GM19455 (cell line): Measurements from ENCODE around the gene CREB3L4.
"Not testable (repeated sequence)": the region's sequence is repeated elsewhere in the genome, so short reads cannot be mapped to it uniquely, and the experiment has no call there.

Source experiments
- ATAC-seq: cut with Tn5 transposase; IDR thresholded peaks from one replicate; pipeline ENCODE4 v1.9.1; 2021; ENCODE audit not compliant: unreplicated experiment

Gene CREB3L4

GRCh38 chr1:153958111-153958960 is 9.4 kb upstream of the CREB3L4 start, which contains the start of gene CRTC2:
Gene CRTC2, minus strand, starts transcription at chr1:153958612. Its CDS starts 115 bp downstream, at chr1:153958497.
- peak; percentile 69 for ATAC-seq

GRCh38 chr1:153958961-153959260 is 8.8 kb upstream of the CREB3L4 start:
- no peak for ATAC-seq

DNA sequence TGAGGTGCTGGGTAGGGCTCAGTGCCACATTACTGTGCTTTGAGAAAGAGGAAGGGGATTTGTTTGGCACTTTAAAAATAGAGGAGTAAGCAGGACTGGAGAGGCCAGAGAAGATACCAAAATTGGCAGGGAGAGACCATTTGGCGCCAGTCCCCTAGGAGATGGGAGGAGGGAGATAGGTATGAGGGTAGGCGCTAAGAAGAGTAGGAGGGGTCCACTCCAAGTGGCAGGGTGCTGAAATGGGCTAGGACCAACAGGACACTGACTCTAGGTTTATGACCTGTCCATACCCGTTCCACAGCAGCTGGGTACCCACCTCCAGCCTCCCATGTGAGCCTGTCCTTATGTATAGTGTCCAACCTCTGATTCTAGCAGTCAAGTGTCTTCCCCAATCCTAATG is 8.2 kb upstream of the CREB3L4 start:
- no peak for ATAC-seq

DNA sequence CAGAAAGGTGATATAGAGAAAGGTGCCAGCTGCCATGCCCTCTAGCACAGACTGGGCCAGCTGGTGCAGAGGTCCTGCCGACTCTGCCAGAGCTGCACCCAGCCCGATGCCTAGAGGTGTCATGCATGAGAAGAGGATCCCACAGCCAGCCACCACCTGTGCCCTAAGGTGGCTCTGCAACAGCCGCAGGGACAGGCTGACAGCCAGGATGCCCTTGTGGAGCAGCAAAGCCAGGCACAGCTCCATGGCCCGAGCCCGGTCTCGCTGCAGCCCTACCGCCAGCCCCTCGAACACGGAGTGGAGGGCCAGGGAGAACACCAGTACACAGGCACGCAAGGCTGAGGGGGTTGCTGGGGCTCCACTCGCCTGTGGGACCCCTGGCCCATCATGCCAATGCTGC is 7.5 kb upstream of the CREB3L4 start:
- ATAC-seq, result no peak

- ATAC-seq, result no peak
Observed at GRCh38 chr1:153961421-153961820, 6.3 kb upstream of the CREB3L4 start.

GRCh38 chr1:153962088-153963029 is 5.3 kb upstream of the CREB3L4 start:
- ATAC-seq, result no peak

DNA sequence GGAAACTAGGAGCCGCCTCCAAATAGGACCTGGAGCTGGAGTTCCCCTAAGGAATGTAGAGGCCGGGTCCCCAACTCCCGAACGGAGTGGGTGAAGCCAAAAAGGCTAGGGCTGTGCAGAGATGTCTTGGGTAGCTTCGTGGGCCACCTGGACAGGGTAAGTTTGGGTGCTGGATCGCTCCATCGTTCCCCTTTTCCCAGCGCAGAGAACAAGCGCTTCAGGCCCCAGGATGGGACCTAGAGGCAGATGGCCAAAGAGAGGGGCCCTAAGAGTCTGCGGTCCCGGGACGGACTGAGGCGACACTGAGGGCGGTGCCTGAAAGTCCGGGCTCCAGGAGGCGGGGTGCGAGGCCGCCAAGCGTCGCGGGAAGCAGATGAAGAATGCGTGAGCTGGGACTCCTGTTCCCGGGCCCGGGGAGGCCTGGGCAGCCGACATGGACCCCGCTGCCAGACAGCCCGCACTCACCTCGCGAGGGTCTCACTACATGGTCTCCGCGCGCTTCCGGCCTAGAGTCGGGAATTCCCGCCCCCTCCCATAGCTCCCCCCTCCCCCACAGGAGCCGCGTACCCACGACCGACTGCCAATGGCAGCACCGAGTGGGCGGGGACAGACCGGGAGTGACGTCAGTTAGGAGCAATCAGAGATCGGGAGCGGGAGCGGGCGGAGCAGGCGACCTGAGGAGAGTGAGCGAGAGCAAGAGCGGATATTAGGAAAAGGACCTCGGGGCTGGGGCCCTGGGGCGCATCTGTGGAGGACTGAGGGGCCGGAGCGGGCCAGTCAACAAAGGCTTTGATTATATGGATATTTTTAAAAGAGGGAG is 4.5 kb upstream of the CREB3L4 start, which contains the start of gene SLC39A1:
Gene SLC39A1, minus strand, starts transcription at position 508 of the 820 bp plus-strand sequence. CDS start 822 bp downstream, outside the sequence.
- ATAC-seq, result peak; percentile 46

GRCh38 chr1:153963850-153964331 is 3.8 kb upstream of the CREB3L4 start:
- ATAC-seq, result no peak

- no peak for ATAC-seq
Observed at GRCh38 chr1:153968000-153968363, 280 bp downstream of the CREB3L4 start.

DNA sequence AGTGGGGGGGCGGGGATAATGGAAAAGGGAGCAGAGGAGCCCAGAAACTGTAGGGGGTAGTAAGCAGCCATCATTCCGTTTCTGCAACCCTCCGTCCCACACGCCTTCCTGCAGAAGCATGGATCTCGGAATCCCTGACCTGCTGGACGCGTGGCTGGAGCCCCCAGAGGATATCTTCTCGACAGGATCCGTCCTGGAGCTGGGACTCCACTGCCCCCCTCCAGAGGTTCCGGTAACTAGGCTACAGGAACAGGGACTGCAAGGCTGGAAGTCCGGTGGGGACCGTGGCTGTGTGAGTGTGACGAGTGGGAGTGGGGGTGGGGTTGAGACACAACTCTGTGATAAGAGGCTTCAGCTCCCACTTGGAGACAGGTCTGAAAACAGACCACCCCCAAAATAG is 706 bp downstream of the CREB3L4 start:
- no peak for ATAC-seq

DNA sequence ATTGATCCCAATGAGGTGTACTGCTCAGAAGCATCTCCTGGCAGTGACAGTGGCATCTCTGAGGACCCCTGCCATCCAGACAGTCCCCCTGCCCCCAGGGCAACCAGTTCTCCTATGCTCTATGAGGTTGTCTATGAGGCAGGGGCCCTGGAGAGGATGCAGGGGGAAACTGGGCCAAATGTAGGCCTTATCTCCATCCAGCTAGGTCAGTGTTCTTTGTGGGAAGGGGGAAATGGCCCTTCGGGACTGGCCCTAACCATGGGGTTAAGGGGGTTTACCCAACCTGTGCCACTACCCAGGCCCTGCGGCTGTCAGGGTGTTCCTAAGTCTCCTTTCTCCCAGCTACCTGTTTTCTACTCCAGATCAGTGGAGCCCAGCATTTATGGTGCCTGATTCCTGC is 1.3 kb downstream of the CREB3L4 start:
- ATAC-seq, result no peak

DNA sequence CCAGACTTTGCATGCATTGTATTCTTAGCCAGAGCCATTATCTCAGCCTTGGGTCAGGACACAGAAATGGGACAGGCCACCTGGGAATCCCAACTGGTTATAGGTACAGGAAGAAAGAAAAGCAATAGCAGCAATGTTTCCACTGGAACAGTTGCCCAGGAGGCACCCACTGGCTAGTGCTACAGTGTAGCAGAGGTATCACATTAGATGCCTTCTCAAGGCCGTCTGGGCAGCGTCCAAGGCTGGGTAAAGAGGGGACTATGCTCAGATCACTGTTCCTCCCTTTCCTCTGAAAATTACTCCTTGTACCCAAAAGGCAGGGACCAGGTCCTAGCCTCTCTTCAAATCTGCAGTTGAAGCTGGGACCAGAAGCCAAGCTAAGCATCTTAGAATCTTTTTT is 2.6 kb downstream of the CREB3L4 start:
- no peak for ATAC-seq

GRCh38 chr1:153973071-153973470 is 5.4 kb downstream of the CREB3L4 start:
- no peak for ATAC-seq

- no peak for ATAC-seq
Observed at GRCh38 chr1:153973525-153973924, 5.8 kb downstream of the CREB3L4 start.

- ATAC-seq, result no peak
Observed at GRCh38 chr1:153976819-153977249, 9.1 kb downstream of the CREB3L4 start.

DNA sequence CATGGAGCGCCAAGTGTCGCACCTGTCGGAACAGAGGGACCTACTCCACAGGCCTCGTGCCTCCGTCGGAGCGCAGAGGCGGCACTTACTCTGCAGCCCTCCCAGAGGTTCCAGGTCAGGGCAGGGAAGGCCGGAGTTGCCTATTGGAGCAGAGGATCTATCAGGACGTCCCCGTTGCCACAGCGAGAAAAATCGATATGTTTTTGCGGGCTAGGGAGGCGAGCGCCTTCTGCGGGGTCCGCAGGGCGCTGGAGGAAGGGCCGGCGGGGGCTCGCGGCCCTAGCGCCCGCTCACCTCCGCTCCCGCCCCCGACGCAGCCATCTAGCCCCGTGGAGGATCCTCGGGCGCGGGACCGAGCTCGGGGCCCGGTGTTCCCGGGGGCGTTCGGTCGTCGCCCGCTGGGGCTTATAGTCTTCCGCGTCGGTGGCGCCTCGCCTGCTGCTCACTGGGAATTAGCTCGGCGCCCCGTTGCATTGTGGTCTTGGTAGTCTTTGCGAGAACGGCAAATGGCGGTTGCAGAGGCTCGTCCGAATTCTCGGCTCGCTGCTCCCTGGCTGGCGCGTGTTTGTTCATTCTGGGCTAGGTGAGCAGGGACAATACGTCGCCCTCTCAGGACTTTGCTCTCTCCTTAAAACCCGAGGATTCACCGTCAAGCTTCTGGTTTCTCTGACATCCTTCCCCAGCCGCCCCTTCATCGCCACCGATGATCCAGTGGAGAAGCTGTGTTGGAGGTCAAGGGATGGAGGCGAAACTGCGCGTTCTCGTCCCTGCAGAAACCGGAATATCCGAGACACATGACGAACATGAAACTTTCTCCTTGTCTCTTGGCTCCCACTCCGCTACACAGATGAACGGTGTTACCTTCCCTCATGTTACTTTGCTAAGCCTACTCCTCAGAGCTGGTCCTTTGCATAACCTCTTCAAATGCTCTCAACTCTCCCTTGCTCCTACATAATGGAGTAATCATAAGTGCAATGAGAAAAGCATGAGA is 9.8 kb downstream of the CREB3L4 start, which contains the start of gene JTB:
Gene JTB, minus strand, starts transcription at position 425 of the 991 bp plus-strand sequence. Its CDS starts 422 bp downstream, at position 3.
- peak; percentile 80 for ATAC-seq

DNA sequence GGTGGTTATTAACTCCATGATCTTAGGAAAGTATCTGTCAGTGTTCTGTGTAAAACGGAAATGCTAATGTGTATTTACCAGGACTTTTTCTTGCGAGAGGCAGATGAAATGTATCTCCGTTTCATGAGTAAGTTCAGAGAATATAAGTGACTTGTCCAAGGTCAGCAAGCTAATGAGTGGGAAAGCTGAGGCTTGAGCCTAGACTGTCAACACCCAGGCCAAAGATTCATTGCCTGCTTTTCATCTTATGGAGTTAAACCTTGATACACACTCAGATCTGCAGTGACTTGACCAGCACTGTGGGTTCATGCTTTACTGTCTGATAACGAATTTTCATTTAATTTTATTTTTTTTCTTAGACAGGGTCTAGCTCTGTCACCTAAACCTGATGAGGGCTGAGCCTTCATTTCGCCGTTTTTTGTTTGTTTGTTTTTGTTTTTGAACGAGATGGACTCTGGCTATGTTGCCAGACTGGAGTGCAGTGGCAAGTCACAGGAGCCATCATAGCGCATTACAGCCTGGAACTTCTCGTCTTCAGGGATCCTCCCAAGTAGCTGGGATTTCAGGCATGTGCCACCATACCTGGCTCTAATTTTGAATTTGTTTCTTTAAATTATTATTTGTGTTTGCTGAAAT is 10.7 kb downstream of the CREB3L4 start:
- ATAC-seq, result no peak

- ATAC-seq, result not testable (repeated sequence)
Observed at GRCh38 chr1:153979091-153979490, 11.4 kb downstream of the CREB3L4 start.

DNA sequence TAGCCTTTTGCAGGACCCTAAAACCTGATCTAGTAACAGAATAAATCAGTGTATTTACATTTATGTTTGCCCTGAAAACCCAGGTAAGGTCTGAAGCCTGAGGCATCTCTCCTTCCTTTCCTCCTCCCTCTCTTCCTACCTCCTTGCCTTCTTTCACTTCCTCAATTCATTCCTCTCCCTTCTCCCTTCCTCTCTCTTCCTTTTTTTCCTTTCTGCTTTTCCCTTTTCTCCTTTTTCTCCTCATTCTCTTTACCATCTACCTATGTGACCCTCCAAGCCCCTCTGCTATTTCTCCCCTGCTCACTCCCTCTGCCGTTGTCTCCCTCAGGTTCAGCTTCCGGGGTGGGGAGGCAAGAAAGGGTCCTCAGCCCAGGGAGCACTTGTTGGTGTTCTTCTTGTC is 14.0 kb downstream of the CREB3L4 start:
- not testable (repeated sequence) for ATAC-seq
